ENCODE results near the gene OTOP2.

Gene OTOP2

GRCh38 chr17:74938194-74938950, 14.3 kb downstream of the OTOP2 start:
- no peaks in the 10 kb centered on the region for H3F3A ChIP-seq (ENCODE audit: control insufficient read depth, insufficient read depth)
- no peaks in the 10 kb centered on the region for H3K79me2 ChIP-seq (ENCODE audit: control insufficient read depth, low read length)
- no peak overlapping the region for H3K4me3 ChIP-seq (ENCODE audit: low read length)
- no peaks in the 10 kb centered on the region for H4K20me1 ChIP-seq (ENCODE audit: control insufficient read depth, insufficient read depth, low read depth, low read length)
- H3K36me3 ChIP-seq (ENCODE audit: control insufficient read depth, low read length), result no peaks in the 10 kb centered on the region
- no peak overlapping the region for H3K4me2 ChIP-seq (ENCODE audit: low read length)
- no peak for TF ChIP-seq EZH2phosphoT487 (IDR thresholded peaks at IDR 0.05; ENCODE audit: borderline replicate concordance, low read length)
- TF ChIP-seq CTCF (IDR thresholded peaks at IDR 0.05; ENCODE audit: low read depth, low read length, poor library complexity, severe bottlenecking), result no peak
- H3K9me2 ChIP-seq (replicated peaks; ENCODE audit: control insufficient read depth, low read length), result no peaks in the 10 kb centered on the region
- H3K27ac ChIP-seq (ENCODE audit: low read depth, low read length), result no peak overlapping the region
- H3K9me3 ChIP-seq (ENCODE audit: control insufficient read depth, insufficient read depth, low read length), result no peaks in the 10 kb centered on the region
- peaks cover 31% of the 10 kb centered on the region for H3K27me3 ChIP-seq (ENCODE audit: control insufficient read depth, low read length)
- no peaks in the 10 kb centered on the region for H3K4me1 ChIP-seq (ENCODE audit: control insufficient read depth, low read length)

GRCh38 chr17:74939534-74939933, 15.5 kb downstream of the OTOP2 start:
- Histone ChIP-seq H3K36me3 (ENCODE audit: control insufficient read depth, low read length) (no peaks in the 10 kb centered on the region), H3K4me3 (ENCODE audit: low read length) (no peak overlapping the region), H3K79me2 (ENCODE audit: control insufficient read depth, low read length) (no peaks in the 10 kb centered on the region), H3F3A (ENCODE audit: control insufficient read depth, insufficient read depth) (no peaks in the 10 kb centered on the region), H4K20me1 (ENCODE audit: control insufficient read depth, insufficient read depth, low read depth, low read length) (no peaks in the 10 kb centered on the region), H3K9me2 (replicated peaks; ENCODE audit: control insufficient read depth, low read length) (no peaks in the 10 kb centered on the region), H3K4me2 (ENCODE audit: low read length) (no peak overlapping the region), H3K27ac (ENCODE audit: low read depth, low read length) (no peak overlapping the region), H3K4me1 (ENCODE audit: control insufficient read depth, low read length) (no peaks in the 10 kb centered on the region), H3K9me3 (ENCODE audit: control insufficient read depth, insufficient read depth, low read length) (no peaks in the 10 kb centered on the region), H3K27me3 (ENCODE audit: control insufficient read depth, low read length) (peaks cover 22% of the 10 kb centered on the region)
- TF ChIP-seq EZH2phosphoT487 (IDR thresholded peaks at IDR 0.05; ENCODE audit: borderline replicate concordance, low read length) (no peak), CTCF (IDR thresholded peaks at IDR 0.05; ENCODE audit: low read depth, low read length, poor library complexity, severe bottlenecking) (no peak)

- Histone ChIP-seq H3K4me2 (ENCODE audit: low read length) (no peak overlapping the region), H3K4me3 (ENCODE audit: low read length) (no peak overlapping the region), H3K27ac (ENCODE audit: low read depth, low read length) (no peak overlapping the region), H3K36me3 (ENCODE audit: control insufficient read depth, low read length) (no peaks in the 10 kb centered on the region), H3K9me3 (ENCODE audit: control insufficient read depth, insufficient read depth, low read length) (no peaks in the 10 kb centered on the region), H3K4me1 (ENCODE audit: control insufficient read depth, low read length) (no peaks in the 10 kb centered on the region), H3K27me3 (ENCODE audit: control insufficient read depth, low read length) (peaks cover 21% of the 10 kb centered on the region), H3K79me2 (ENCODE audit: control insufficient read depth, low read length) (no peaks in the 10 kb centered on the region), H3F3A (ENCODE audit: control insufficient read depth, insufficient read depth) (no peaks in the 10 kb centered on the region), H4K20me1 (ENCODE audit: control insufficient read depth, insufficient read depth, low read depth, low read length) (no peaks in the 10 kb centered on the region), H3K9me2 (replicated peaks; ENCODE audit: control insufficient read depth, low read length) (no peaks in the 10 kb centered on the region)
- TF ChIP-seq CTCF (IDR thresholded peaks at IDR 0.05; ENCODE audit: low read depth, low read length, poor library complexity, severe bottlenecking), result no peak
- no peak for TF ChIP-seq EZH2phosphoT487 (IDR thresholded peaks at IDR 0.05; ENCODE audit: borderline replicate concordance, low read length)
These were observed 17.2 kb downstream of the OTOP2 start for GRCh38 chr17:74941128-74941725.
